Activated T-cell treated with anti-CD3 and anti-CD28 coated beads, Interleukin-2, amount 50 U/mL, for 24 hours (primary cell): ENCODE results near the gene RPL13A.

Experiments used
- DNase-seq: peaks from one replicate; pipeline ENCODE4 v3.0.0-alpha.2; 2020
- H3K27ac Mint-ChIP-seq: 2 replicates; pipeline ENCODE4 v1.8.0; 2020; ENCODE audit warnings: mild to moderate bottlenecking, mixed read lengths
- H3K27me3 Mint-ChIP-seq: 2 replicates; pipeline ENCODE4 v1.8.0; 2020; ENCODE audit warnings: mixed read lengths
- H3K36me3 Mint-ChIP-seq: 2 replicates; pipeline ENCODE4 v1.8.0; 2020; ENCODE audit warnings: low read depth, mixed read lengths
- H3K4me1 Mint-ChIP-seq: 2 replicates; pipeline ENCODE4 v1.8.0; 2020; ENCODE audit warnings: low read depth, mixed read lengths
- H3K4me3 Mint-ChIP-seq: 2 replicates; pipeline ENCODE4 v1.8.0; 2020; ENCODE audit warnings: mild to moderate bottlenecking, moderate library complexity, mixed read lengths
- H3K9me3 Mint-ChIP-seq: 2 replicates; pipeline ENCODE4 v1.8.0; 2020; ENCODE audit warnings: mixed read lengths

The RPL13A gene

GRCh38 chr19:49486710-49487276 lies 615 bp upstream of the RPL13A start:
- Mint-ChIP-seq H3K27ac (peak overlapping the region; percentile 99), H3K9me3 (no peaks in the 10 kb centered on the region), H3K4me3 (peak overlapping the region; percentile 97), H3K36me3 (peaks cover 89% of the 10 kb centered on the region), H3K4me1 (peaks cover 33% of the 10 kb centered on the region), H3K27me3 (peaks cover 4% of the 10 kb centered on the region)
- no peak for DNase-seq

- peak overlapping the region; percentile 99 for H3K27ac Mint-ChIP-seq
- DNase-seq, result peak; percentile 75
- peak overlapping the region; percentile 97 for H3K4me3 Mint-ChIP-seq
- H3K4me1 Mint-ChIP-seq, result peaks cover 45% of the 10 kb centered on the region
- H3K36me3 Mint-ChIP-seq, result peaks cover 89% of the 10 kb centered on the region
- H3K27me3 Mint-ChIP-seq, result peaks cover 4% of the 10 kb centered on the region
- H3K9me3 Mint-ChIP-seq, result no peaks in the 10 kb centered on the region
Measured at GRCh38 chr19:49488046-49488862, 846 bp downstream of the RPL13A start.

- H3K36me3 Mint-ChIP-seq, result peaks cover 82% of the 10 kb centered on the region
- peak overlapping the region; percentile 99 for H3K27ac Mint-ChIP-seq
- H3K4me1 Mint-ChIP-seq, result peaks cover 43% of the 10 kb centered on the region
- H3K9me3 Mint-ChIP-seq, result no peaks in the 10 kb centered on the region
- H3K4me3 Mint-ChIP-seq, result peak overlapping the region; percentile 97
- peak; percentile 70 for DNase-seq
- H3K27me3 Mint-ChIP-seq, result peaks cover 4% of the 10 kb centered on the region
Measured at GRCh38 chr19:49488863-49489537, 1.6 kb downstream of the RPL13A start.

GRCh38 chr19:49489601-49490167 lies 2.3 kb downstream of the RPL13A start:
- H3K27me3 Mint-ChIP-seq, result peaks cover 4% of the 10 kb centered on the region
- peak overlapping the region; percentile 99 for H3K27ac Mint-ChIP-seq
- DNase-seq, result peak; percentile 77
- H3K36me3 Mint-ChIP-seq, result peaks cover 77% of the 10 kb centered on the region
- peaks cover 43% of the 10 kb centered on the region for H3K4me1 Mint-ChIP-seq
- H3K9me3 Mint-ChIP-seq, result no peaks in the 10 kb centered on the region
- peak overlapping the region; percentile 97 for H3K4me3 Mint-ChIP-seq

GRCh38 chr19:49490287-49491029 lies 3.0 kb downstream of the RPL13A start:
- H3K27me3 Mint-ChIP-seq, result peaks cover 4% of the 10 kb centered on the region
- peaks cover 48% of the 10 kb centered on the region for H3K4me1 Mint-ChIP-seq
- peak overlapping the region; percentile 97 for H3K4me3 Mint-ChIP-seq
- DNase-seq, result peak; percentile 63
- peaks cover 73% of the 10 kb centered on the region for H3K36me3 Mint-ChIP-seq
- H3K9me3 Mint-ChIP-seq, result no peaks in the 10 kb centered on the region
- peak overlapping the region; percentile 99 for H3K27ac Mint-ChIP-seq

GRCh38 chr19:49491030-49491803 lies 3.8 kb downstream of the RPL13A start:
- H3K4me1 Mint-ChIP-seq, result peaks cover 43% of the 10 kb centered on the region

GRCh38 chr19:49491804-49492572 lies 4.6 kb downstream of the RPL13A start:
- Mint-ChIP-seq H3K4me1 (peaks cover 41% of the 10 kb centered on the region), H3K9me3 (no peaks in the 10 kb centered on the region), H3K27ac (peak overlapping the region; percentile 99), H3K4me3 (peak overlapping the region; percentile 97), H3K36me3 (peaks cover 70% of the 10 kb centered on the region), H3K27me3 (peaks cover 4% of the 10 kb centered on the region)
- peak; percentile 63 for DNase-seq

More at GRCh38 chr19:49491030-49491803, 3.8 kb downstream of the RPL13A start:
- Mint-ChIP-seq H3K27ac (peak overlapping the region; percentile 99), H3K9me3 (no peaks in the 10 kb centered on the region), H3K27me3 (peaks cover 4% of the 10 kb centered on the region), H3K36me3 (peaks cover 67% of the 10 kb centered on the region), H3K4me3 (peak overlapping the region; percentile 97)
- DNase-seq, result peak; percentile 60

GRCh38 chr19:49492573-49493405 lies 5.4 kb downstream of the RPL13A start:
- no peaks in the 10 kb centered on the region for H3K9me3 Mint-ChIP-seq
- peaks cover 41% of the 10 kb centered on the region for H3K4me1 Mint-ChIP-seq
- H3K27ac Mint-ChIP-seq, result peak overlapping the region; percentile 99
- H3K36me3 Mint-ChIP-seq, result peaks cover 71% of the 10 kb centered on the region
- H3K4me3 Mint-ChIP-seq, result peak overlapping the region; percentile 97
- H3K27me3 Mint-ChIP-seq, result no peaks in the 10 kb centered on the region
- DNase-seq, result peak; percentile 68

- peak overlapping the region; percentile 98 for H3K4me3 Mint-ChIP-seq
- peaks cover 60% of the 10 kb centered on the region for H3K36me3 Mint-ChIP-seq
- H3K27ac Mint-ChIP-seq, result peak overlapping the region; percentile 99
- peaks cover 54% of the 10 kb centered on the region for H3K4me1 Mint-ChIP-seq
- H3K27me3 Mint-ChIP-seq, result no peaks in the 10 kb centered on the region
- DNase-seq, result no peak
- no peaks in the 10 kb centered on the region for H3K9me3 Mint-ChIP-seq
Measured at GRCh38 chr19:49496574-49497008, 9.2 kb downstream of the RPL13A start.

- DNase-seq, result peak; percentile 81
- Mint-ChIP-seq H3K27me3 (no peaks in the 10 kb centered on the region), H3K9me3 (no peaks in the 10 kb centered on the region), H3K4me3 (peak overlapping the region; percentile 98), H3K36me3 (peaks cover 54% of the 10 kb centered on the region), H3K4me1 (peaks cover 52% of the 10 kb centered on the region), H3K27ac (peak overlapping the region; percentile 99)
Measured at GRCh38 chr19:49497047-49497788, 9.8 kb downstream of the RPL13A start.

GRCh38 chr19:49497789-49498103 lies 10.3 kb downstream of the RPL13A start:
- peak overlapping the region; percentile 99 for H3K27ac Mint-ChIP-seq
- peaks cover 52% of the 10 kb centered on the region for H3K4me1 Mint-ChIP-seq
- peak overlapping the region; percentile 98 for H3K4me3 Mint-ChIP-seq
- H3K36me3 Mint-ChIP-seq, result peaks cover 49% of the 10 kb centered on the region
- H3K9me3 Mint-ChIP-seq, result no peaks in the 10 kb centered on the region
- no peak for DNase-seq
- no peaks in the 10 kb centered on the region for H3K27me3 Mint-ChIP-seq

GRCh38 chr19:49498475-49498874 lies 11.1 kb downstream of the RPL13A start:
- Mint-ChIP-seq H3K4me3 (peak overlapping the region; percentile 98), H3K27me3 (no peaks in the 10 kb centered on the region), H3K9me3 (no peaks in the 10 kb centered on the region), H3K36me3 (peaks cover 45% of the 10 kb centered on the region), H3K27ac (peak overlapping the region; percentile 99), H3K4me1 (peaks cover 54% of the 10 kb centered on the region)
- DNase-seq, result peak; percentile 46
